GM21526 (cell line): Measurements from ENCODE around the gene WDR45B.
"Not testable (repeated sequence)": the region's sequence is repeated elsewhere in the genome, so short reads cannot be mapped to it uniquely, and the experiment has no call there.

Source experiments
- ATAC-seq: cut with Tn5 transposase; IDR thresholded peaks from one replicate; pipeline ENCODE4 v1.9.1; 2021; ENCODE audit warnings: moderate library complexity; ENCODE audit not compliant: unreplicated experiment, low FRiP score

The WDR45B gene

DNA sequence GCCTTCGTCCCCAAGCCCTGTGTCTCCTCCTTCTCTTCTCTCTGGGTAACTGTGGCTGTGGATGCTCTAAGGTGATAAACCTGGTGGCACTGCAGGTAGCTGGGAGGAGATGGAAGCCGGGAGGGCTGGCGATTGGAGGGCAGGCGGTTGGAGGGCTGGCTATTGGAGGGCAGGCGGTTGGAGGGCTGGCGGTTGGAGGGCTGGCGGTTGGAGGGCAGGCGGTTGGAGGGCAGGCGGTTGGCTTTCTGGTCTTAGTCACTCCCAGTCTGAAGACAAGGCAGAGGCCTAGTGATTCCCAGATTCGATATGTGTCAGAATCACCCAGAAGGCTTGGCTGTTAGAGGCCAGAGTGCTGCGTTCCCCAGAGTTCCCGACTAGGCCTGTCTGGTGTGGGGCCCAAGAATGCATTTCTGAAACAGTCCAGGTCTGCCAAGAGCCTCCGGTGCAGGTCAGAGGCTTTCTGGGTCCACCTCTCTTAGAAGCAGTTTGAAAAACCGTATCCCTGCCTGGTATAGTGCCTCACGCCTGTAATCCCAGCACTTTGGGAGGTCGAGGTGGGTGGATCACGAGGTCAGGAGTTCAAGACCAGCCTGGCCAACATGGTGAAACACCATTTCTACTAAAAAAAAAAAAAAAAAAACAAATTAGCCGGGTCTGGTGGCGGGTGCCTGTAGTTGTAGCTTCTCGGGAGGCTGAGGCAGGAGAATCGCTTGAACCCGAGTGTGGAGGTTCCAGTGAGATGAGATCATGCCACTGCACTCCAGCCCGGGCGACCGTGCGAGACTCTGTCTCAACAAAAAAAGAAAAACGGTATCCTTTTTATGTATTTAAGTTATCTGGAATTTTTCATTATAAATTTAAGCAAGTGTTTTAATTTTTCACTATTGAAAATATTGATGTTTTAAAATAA lies 59.7 kb downstream of the WDR45B start:
- no peak for ATAC-seq

DNA sequence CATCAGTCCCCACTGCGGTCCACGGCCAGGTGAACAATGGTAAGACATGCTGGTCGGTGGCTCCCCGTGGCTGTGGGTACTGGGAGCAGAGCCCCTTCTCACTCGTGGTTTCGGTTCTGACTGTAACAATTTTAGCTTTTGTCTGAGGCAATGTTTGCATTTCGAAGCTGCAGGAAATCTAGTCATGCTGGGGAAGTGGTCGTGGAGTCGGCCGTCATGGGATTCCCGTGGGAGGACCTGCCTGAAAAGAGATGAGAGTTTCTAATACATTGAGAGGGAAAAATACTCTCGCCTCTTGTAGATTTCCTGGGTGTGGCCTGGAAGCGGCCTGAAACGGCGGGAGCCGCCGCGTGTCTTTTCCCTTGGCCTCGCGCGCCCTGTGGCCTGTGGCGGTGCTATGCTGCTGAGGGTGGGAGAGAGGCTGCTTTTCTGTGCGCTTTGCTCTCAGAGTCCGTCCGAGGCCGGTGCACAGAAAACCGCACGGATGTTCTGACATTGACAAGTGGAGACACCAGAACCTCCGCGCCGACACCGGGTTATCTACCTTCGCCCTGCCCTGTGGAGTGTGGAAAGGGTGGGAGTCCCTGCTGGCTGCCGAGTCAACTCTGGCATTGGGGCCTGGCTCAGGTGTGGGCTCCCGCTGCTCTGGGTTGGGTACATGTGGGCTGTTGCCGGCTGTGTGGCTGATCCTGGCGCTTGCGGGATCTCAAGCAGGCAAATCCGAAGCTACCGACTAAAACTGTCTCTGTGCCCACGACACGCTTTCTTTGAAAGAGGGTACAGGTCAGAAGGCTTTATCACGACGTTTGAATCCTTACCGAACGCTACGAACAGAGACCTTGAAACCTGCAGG lies 60.8 kb downstream of the WDR45B start:
- no peak for ATAC-seq

DNA sequence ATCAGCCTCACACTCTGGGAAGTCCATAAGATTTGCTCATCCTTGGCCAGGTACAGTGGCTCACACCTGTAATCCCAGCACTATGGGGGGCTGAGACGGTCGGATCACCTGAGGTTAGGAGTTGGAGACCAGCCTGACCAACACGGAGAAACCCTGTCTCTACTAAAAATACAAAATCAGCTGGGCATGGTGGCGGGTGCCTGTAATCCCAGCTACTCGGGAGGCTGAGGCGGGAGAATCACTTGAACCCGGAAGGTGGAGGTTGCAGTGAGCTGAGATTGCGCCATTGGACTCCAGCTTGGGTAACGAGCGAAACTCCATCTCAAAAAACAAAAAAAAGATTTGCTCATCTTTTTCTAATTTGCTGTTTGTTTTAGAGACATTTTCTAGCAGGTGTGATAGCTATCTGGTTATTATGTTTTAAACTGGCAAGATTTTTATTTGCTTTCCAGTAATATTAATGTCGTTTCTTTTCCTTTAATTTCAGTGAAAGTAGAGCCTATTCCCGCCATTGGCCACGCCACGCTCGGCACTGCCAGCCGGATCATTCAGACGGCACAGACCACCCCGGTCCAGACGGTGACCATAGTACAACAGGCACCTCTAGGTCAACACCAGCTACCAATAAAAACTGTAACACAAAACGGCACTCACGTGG lies 61.5 kb downstream of the WDR45B start:
- ATAC-seq, result no peak

- not testable (repeated sequence) for ATAC-seq
Observed at GRCh38 chr17:82585935-82586575, 62.2 kb downstream of the WDR45B start.

DNA sequence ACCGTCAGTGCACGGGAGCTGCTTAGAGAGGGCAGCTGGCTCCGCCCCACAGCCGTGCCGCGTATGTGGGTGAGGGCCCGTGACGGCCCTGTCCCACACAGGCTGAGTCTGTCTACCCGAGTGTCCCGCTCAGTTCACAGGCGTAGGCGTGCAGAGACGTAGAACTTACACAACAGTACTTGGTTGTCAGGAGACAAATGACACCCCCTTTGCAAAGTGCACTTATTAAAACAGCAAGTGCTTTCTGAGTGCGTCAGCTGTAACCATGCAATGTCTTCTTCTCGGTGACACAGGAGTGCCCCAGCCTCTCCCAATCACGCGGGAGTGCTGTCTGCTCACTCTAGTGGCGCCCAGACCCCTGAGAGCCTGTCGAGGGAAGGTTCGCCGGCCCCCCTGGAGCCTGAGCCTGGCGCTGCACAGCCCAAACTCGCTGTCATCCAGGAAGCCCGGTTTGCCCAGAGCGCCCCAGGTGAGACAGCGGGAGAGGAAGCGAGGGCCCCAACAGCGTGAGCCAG lies 64.5 kb downstream of the WDR45B start:
- no peak for ATAC-seq

DNA sequence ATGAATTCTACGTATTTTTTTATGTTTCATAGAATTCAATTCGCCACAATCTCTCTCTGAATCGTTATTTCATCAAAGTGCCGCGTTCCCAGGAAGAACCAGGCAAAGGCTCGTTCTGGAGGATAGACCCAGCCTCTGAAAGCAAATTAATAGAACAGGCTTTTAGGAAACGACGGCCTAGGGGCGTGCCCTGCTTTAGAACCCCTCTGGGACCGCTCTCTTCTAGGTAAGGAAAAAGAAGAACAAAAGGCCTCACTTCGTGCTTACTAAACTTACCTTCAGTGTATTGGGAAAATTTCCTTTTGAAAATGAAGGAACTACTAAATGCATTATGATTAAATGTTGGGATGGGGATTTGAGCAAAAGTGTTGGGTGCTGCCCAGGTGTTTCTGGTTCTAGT lies 65.5 kb downstream of the WDR45B start:
- ATAC-seq, result no peak

GRCh38 chr17:82582213-82582612 lies 66.0 kb downstream of the WDR45B start:
- no peak for ATAC-seq

DNA sequence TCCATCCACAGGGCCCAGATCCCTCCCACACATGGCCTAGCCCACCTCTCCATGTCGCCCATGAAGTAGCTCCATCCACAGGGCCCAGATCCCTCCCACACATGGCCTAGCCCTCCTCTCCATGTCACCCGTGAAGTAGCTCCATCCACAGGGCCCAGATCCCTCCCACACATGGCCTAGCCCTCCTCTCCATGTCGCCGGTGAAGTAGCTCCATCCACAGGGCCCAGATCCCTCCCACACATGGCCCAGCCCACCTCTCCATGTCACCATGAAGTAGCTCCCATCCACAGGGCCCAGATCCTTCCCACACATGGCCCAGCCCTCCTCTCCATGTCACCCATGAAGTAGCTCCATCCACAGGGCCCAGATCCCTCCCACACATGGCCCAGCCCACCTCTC lies 68.3 kb downstream of the WDR45B start:
- ATAC-seq, result not testable (repeated sequence)

DNA sequence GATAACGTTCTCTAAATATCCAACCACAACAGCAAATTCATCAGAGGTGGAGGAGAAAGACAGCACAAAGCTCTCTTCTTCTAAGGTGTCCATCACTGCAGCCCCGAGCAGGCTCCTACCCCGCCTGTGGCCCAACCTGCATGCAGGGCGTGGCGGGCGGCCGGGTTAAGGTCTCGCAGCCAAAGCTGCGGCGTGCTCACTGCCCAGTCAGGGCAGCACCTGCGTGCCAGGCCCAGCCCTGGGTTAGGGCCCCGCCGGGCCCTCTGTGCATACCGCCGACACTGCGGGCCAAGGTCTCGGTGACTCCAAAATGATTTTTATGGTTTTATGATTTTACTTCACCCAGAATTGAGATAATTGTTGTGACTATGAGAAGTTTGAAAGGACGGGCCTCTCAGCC lies 70.9 kb downstream of the WDR45B start:
- ATAC-seq, result no peak

DNA sequence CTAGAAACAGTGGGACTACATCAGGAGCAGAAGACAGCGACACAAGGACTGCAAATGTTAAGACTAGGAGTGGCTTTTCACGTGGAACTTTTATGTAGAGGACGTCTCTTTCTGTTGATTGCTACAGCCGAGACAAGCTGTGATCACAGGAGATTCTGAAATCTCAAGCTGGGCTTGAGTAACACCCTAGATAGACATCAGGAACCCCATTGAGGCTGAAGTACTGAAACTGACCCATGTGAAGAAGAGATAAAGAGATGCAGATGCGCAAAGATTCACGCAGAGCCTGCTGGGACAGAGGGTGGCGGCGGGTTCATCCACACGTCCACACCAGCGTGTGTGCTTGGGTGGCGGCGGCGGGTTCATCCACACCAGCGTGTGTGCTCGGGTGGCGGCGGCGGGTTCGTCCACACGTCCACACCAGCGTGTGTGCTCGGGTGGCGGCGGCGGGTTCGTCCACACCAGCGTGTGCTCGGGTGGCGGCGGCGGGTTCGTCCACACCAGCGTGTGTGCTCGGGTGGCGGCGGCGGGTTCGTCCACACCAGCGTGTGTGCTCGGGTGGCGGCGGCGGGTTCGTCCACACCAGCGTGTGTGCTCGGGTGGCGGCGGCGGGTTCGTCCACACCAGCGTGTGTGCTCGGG lies 72.5 kb downstream of the WDR45B start:
- not testable (repeated sequence) for ATAC-seq

- ATAC-seq, result no peak
Observed at GRCh38 chr17:82574041-82574440, 74.2 kb downstream of the WDR45B start.

- ATAC-seq, result no peak
Observed at GRCh38 chr17:82571855-82572254, 76.4 kb downstream of the WDR45B start.

- no peak for ATAC-seq
Observed at GRCh38 chr17:82570277-82570676, 78.0 kb downstream of the WDR45B start.

GRCh38 chr17:82569621-82570020 lies 78.6 kb downstream of the WDR45B start:
- ATAC-seq, result no peak

- ATAC-seq, result no peak
Observed at GRCh38 chr17:82568997-82569393, 79.2 kb downstream of the WDR45B start.

DNA sequence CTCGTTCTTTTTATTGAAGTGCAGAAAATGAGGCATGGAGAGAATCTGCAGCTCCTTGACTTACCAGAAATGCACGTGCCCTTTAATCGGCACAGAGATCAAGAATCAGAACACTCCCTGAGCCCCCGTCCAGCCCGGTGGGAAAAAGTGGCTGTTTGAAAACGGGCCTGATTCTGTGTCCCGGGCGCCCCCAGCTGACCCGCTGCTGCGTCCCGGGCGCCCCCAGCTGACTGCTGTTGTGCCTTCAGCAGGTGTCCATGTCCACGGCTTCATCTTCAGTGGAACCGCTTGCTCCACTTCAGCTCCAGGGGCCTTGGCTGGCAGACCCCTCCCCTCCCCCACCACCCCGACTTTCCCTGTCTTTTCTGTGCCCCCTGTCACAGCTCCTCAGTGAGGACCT lies 81.0 kb downstream of the WDR45B start:
- no peak for ATAC-seq

- ATAC-seq, result no peak
Observed at GRCh38 chr17:82566129-82566960, 81.9 kb downstream of the WDR45B start.

GRCh38 chr17:82565551-82565950 lies 82.7 kb downstream of the WDR45B start:
- no peak for ATAC-seq
